Testis (tissue), 2 donors: Measurements from ENCODE around the gene P2RX3.

Source experiments
- CTCF ChIP-seq, 3 experiments: fragments of 450-650 bp in 2 of 3; fragments of 200-600 bp in 1 of 3; sonication (generic) in 1 of 3; IDR thresholded peaks; one replicate each; pipeline ENCODE4 v1.5.1; 2016 to 2019; ENCODE audit warnings: antibody characterized with exemption in 3 of 3, mild to moderate bottlenecking in 2 of 3, moderate library complexity in 1 of 3
- POLR2A ChIP-seq: fragments of 450-650 bp; IDR thresholded peaks from one replicate; pipeline ENCODE4 v1.6.1; 2017; ENCODE audit warnings: antibody characterized with exemption, mild to moderate bottlenecking, moderate library complexity

GRCh38 chr11:57320719-57321387 lies 17.3 kb upstream of the P2RX3 start:
- TF ChIP-seq CTCF (IDR thresholded peaks at IDR 0.05) (no peak), POLR2A (no peak)
